ENCODE data around the gene FAM222A.

The FAM222A gene

DNA sequence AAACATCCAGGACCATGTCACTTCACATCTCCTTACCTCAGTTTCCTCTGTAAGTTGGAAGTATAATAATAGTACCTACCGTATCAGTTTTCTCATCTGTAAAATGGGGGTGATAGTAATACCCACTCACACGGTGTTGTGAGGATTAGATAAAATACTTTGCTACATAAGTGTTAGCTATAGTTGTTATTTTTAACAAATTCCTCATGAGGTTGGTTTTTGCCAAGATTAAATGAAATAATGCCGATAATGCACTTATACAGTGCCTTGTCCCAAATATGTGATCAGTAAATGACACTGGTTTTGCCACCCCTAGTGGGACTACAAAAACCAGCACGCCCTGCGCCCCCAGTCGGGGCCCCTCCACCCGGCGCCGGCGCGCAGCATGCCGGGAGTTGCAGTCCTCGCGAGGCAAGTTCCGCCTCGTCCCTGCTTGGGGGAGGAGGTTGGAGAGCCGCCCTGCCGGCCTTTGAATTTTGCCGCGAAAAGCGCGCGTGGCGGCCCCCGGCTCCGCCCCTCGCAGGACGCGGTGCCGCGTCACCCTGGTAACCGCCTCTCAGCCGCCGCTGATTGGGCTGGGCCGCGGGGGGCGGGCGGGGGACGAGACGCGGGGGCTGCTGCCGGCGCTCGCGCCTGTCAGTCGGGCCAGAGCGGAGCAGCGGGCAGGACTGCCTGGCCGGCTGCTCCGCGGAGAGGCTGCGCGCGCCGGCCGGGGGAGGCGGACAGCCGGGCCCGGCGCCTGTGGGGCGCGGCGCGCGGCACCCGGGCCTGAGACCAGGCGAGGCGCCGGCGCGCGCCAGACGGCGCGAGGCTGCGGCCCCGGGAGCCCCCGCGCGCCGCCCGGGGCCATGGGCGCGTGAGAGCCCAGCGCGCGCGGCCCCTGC lies at the start of gene FAM222A:
Gene FAM222A (plus strand): TSS at position 639 of the 884 bp plus-strand sequence. CDS start 30,322 bp downstream, outside the sequence.
- DNase-seq (ENCODE audit: low spot score) = peak; percentile 97

DNA sequence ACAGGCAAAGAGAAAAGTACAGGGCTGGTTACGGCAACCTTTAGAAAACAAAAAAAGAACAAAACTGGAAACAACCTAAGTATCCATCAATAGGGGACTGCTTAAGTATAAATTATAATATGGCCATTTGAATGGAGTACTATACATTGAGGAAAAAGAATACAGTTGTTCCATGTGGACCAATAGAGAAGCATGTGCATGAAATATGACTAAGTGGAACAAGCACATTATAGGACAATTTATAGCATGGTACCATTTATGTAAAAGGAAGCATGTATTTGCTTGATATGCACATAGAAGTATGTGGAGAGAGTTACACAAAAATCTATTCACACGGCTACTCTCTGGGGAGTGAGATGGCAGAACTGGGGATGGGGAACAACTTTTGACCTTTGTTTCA lies 49.2 kb upstream of the FAM222A start:
- DNase-seq (ENCODE audit: low spot score) = no peak

DNA sequence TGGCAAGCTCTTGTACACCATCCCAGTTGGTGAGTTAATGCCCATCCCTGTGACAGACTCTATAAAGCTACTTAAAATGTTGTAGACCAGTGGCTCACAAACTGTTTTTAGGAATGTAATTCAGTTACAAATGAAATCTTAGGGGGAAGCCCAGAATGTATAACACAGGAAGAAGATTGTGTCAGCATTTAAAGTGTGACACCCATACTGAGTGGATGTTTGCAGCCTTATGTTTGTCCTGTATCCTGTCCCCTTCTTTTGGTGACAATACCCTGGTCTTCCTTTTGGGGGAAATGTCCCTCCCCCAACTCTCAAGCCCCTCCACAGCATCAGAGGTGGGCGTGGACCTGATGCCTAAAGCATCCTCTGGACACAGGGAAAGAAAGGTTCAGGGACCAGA lies 47.6 kb upstream of the FAM222A start:
- DNase-seq (ENCODE audit: low spot score) = no peak

DNA sequence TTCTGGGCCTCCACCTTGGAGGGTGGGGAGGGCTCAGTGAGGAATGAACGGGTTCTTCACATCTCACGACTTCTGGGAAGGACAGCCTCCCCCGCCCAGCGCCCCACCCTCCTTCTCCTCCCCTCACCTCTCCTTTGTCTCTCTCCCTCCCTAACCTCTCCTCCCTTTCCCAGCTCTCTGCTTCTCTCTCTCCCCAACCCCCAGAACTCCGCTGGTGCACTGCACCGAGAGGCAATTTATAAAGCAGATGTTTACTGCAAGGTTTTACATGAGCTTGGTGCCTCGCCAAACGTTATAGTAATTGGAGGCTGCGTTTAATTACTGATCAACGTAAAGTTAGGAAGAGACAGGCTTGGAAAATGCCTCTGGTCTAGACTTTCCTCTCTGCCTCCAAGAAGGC lies 42.9 kb upstream of the FAM222A start:
- DNase-seq (ENCODE audit: low spot score) = no peak

DNA sequence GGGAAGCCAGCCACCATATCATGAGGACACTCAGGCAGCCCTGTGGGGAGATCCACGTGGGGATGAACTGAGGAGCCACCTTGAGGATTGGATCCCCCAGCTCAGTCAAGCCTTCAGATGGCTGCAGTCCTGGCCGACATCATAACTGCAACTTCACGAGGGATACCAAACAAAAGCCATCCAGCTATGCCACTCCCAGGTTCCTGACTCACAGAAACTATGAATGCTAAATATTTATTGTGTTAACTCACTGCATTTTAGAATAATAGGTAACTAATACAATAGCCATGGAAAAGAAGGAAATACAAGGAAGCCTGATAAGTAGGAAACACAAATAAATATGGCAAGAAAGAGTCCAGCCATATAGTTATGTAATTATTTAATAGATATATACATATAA lies 42.1 kb upstream of the FAM222A start:
- no peak for DNase-seq (ENCODE audit: low spot score)

DNA sequence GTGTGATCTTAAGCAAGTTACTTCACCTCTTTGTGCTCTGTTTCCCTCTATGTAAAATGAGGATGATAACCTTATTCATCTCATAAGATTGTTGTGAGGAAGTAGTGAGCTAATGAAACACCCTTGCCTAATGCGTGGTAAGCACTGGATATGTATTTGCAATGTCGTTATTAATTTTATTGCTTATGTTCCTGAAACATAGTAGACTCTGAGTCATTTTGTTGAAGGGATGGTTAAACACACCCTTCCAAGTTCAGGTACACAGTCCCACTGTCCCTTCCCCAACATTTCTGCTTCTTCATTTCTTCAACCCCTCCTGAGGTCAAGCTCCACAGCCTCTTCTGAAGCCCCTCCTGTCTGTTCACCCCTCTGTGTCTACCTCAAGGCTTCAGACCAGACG lies 40.2 kb upstream of the FAM222A start:
- DNase-seq (ENCODE audit: low spot score) = no peak

DNA sequence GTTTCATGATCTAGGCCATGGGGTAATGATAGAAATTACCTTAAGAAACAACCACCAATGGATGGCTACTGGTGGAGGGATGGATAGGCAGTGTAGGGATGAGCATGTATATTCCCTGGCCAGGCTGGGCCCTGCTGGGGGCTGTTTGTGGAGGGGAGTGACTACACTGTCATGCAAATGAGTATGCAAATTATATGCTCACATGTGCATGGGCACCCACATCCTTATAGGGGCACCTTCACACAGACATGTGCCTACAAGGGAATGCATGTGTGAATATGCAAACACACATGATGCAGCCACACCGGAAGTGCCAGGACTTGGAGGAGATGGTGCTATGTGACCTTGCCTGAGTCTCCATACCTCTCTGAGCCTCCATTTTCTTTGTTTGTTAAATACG lies 39.7 kb upstream of the FAM222A start:
- DNase-seq (ENCODE audit: low spot score) = no peak

DNA sequence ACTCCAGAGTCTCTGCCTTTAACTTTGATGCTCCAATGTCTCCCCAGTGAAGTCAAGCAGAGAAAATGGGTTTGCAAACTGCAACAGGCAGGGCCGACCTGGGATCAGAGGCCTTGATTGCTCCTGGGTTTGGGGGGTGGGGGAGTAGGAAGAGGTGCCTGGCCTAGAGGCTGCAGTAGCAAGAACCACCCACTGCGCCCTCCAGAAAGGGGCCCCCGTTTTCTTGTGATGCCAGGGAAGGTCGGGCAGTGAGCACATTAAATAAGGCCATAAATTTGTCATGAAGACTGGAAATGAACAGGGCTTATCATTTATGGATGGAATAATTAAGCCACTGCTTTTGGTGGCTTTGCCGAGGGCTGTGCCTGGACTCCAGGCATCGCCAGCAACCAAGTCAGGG lies 38.2 kb upstream of the FAM222A start:
- no peak for DNase-seq (ENCODE audit: low spot score)

DNA sequence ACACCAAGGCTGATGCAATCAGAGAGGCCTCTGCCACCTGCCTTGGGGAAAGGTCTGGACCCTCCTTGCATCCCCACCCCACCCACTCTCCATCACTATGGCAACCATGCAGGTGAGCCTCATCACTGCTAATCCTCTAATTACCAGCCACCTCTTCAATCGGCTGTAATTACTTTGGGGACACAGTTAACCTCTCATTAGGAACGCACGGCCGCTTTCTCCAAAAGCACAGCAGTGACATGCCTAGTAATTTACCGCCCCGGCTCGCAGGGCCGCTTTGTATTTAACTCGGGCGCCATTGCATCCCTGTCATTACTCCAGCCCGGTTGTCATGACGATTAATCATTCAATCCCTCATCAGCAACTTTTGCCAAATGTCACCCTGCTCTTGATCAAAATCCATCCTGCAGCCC lies 36.3 kb upstream of the FAM222A start:
- DNase-seq (ENCODE audit: low spot score) = peak; percentile 7

DNA sequence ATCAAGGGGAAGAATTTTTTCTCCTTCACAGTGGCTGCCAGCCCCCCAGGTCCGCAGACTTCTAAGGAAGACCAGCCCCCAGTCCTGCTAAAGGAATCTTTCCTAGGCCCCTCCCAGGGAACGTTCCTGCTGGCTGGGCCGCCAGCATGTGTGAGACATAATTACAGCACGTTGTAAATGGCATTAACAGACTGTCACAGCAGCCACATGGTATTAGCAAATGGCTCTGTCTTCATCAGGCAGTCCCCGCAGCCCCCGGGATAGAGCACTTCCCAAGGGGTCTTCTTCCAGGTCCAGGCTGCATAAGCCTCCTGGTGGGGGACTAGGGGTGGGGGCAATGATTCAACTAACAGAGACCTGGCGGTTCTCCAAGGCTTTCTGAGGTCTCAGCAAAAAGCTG lies 34.9 kb upstream of the FAM222A start:
- no peak for DNase-seq (ENCODE audit: low spot score)

DNA sequence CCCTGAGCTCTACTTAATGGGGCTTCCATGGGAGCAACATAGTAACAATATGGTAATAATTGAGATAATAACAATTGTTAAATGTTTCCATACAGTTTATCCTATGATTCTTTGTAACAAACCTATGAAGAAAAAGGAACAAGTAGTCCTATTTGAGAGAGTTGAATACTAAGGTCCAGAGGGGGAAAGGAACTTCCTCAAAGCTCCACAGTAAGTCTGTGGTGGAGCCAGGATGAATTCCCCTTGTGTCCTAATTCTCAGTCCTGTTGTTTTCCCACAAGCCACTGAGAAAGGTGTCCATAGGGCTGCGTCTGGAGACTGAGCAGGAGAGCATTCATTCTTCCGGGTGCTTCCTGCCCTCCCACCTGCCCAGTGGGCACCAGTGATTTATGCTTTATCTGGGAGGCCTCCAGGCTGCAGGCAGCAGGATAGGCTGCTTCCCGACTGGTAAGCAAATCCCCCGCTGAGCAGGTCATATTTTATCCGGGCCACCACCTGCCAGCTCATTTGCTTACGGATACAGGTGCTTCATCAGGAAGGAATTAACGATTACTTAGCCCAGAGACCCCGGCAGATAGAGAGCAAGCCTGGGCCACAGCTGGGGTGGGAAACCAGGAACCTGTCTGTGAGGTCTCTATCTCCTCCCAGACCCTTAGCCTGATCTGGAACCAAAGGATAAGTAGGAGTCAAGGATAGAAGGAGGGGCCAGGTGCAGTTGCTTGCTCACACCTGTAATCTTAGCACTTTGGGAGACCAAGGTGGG lies 33.9 kb upstream of the FAM222A start:
- no peak for DNase-seq (ENCODE audit: low spot score)

DNA sequence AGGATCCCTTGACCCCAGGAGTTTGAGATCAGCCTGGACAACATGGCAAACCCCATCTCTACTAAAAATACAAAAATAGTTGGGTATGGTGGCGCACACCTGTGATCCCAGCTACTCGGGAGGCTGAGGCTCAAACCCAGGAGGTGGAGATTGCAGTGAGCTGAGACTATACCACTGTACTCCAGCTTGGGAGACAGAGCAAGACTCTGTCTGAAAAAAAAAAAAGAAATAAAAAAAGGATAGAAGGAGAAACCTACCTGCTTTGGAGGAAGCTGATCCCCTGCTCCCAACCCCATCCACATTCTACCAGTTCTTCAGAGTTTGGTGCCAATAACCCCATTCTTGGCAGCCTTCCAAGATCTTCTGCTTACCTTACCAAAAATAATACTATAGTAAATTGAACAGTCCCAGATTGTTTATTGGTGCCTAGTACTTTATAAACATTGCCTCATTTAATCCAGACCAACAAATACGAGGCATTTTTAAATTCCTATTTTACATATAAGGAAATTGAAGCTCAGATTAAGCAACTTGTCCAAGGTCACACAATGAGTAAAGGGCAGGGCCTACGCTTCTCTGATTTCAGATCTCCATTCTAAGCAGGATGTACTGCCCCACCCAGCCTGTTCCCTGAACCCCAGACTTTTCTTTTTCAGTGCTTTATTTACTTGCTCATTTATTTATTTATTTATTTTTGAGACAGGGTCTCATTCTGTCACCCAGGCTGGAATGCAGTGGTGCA lies 33.2 kb upstream of the FAM222A start:
- no peak for DNase-seq (ENCODE audit: low spot score)

DNA sequence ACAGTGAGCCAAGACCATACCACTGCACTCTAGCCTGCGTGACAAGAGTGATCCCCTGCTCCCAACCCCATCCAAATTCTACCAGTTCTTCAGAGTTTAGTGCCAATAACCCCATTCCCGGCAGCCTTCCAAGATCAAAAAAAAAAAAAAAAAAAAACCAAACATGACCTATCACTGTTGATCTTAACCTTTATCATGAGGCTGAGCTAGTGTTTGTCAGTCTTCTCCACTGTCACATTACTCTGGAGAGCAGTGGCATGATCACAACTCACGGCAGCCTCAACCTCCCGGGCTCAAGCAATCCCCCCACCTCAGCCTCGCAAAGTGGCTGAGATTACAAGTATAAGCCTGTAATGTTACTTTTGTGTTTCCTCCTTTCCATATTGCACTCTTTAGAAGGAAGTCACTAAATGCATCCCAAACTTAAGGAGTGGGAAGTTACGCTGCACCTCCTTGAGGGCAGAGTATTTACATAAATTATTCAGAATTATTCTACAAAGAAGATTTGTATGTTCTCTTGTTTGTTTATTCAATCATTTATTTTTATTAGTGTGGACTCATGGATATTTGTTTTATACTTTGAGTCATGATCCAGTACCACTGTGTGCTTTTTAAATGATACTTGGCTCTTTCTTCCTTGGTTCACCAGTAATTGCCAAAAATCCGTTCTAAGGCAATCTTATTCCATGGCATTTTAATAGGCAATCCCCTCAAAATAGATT lies 31.5 kb upstream of the FAM222A start:
- no peak for DNase-seq (ENCODE audit: low spot score)

DNA sequence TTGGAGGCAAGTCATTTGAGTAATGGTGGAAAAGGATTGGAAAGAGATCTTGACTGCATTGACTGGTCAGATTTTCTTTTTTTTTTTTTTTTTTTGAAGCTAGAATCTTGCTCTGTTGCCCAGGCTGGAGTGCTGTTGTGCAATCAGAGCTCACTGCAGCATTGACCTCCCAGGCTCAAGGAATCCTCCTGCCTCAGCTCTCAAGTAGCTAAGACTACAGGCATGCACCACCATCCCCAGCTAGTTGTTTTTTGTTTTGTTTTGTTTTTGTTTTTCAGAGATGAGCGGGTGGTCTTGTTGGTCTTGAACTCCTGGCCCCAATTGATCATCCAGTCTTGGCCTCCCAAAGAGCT lies 30.9 kb upstream of the FAM222A start:
- DNase-seq (ENCODE audit: low spot score) = no peak

DNA sequence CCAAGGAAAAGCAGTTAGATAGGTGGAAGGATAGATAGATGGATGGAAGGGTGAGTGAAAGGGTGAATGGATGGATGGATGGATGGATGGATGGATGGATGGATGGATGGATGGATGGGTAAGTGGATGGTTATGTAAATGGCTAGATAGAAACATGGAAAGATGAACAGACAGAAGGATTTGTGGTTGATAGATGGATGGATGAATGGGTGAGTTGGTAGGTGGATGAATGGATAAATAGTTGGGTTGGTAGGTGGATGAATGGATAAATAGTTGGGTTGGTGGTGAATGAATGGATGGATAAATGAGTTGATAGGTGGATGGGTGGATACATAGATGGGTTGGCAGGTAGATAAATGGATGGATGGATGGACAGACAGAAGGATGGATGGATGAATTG lies 30.3 kb upstream of the FAM222A start:
- no peak for DNase-seq (ENCODE audit: low spot score)

DNA sequence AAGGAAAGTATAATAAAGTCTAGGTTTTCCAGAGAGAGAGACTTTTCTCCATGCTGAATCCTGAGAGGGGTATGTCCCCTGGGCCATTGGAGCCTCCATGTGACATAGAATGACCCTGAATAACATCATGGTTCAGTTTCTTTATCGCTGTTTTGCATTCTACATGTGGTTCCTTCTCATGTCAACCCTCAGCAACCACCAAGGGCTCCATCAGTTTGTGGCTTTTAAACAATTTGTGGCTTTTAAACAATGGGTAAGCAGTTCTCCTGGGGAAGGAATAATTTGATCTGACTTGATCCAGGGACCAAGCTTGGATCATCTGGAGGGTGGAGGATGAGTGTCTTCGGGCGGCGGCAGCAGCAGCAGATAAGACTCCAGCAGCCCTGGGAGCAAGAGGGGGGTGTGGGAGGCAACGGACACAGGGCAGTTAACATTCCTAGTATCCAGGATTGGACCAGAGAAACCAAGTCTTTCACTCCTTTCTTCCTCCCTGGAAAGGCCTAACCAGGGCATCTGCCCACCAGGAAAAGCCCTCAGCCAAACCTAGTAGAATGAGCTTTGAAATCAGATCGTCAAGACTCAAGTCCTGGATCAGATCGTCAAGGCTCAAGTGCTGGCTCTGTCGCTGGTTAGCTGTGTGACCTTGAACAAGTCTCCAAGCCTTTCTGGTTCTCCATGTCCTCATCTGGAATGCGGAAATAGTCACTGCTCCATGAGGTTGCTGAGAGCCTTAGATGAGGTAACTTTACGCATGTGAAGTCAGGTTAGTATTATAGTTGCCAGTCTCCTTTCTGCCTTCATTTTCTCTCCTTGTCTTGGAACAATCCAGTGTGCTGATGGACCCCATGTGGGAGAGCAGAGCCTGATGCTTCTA lies 27.8 kb upstream of the FAM222A start:
- DNase-seq (ENCODE audit: low spot score) = no peak

DNA sequence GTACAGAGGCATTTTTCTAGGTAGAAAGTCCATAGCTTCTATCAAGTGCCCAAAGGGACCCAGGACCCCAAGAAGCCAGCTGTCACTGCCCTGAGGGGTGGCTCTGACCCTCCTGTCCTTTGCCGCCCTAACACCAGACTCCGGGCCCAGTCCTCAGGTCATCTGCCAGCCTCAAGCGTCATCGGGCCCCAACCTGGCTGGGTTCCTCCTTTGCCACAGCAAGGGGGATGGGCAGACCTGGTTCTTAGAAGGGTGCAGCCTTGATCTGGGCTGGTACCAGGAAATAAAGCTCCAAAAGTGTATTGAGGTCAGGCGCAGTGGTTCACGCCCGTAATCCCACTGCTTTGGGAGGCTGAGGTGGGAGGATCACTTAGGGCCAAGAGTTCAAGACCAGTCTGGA lies 27.1 kb upstream of the FAM222A start:
- DNase-seq (ENCODE audit: low spot score) = no peak

DNA sequence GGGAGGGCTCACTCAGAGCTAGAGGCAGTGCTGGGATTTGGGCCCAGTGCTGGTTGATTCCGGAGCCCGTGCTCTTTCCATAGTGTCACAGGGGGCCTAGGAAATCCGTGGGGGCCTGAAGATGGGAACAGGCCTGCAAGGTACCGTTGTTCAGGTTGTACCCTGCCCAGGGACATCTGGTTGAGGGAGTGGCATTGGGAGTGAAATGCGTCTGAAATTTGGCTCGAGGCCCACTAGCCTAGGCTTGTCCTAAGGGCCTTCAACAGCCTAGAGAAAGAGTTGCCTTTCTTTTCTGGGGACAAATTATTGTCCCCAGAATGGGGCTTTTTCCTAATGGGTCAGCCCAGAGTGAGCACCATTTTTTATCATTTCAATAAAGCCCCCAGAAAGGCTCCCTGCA lies 26.4 kb upstream of the FAM222A start:
- DNase-seq (ENCODE audit: low spot score) = no peak

DNA sequence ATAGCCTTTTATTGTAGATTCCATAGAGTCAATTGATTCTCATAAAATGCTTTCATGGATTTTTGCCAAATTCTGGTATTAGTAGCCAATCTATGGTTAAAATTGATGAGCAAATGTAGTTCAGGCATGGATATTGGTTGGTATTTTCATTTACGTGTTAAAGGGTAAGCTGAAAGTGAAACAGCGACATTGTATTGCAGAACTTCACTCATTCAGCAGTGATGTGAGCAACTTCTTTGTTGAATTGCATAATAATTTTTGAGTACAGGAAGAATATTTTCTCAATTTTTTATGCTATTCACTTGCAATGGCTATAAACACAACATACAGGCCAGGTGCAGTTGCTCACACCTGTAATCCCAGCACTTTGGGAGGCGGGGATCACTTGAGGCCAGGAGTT lies 24.2 kb upstream of the FAM222A start:
- no peak for DNase-seq (ENCODE audit: low spot score)

DNA sequence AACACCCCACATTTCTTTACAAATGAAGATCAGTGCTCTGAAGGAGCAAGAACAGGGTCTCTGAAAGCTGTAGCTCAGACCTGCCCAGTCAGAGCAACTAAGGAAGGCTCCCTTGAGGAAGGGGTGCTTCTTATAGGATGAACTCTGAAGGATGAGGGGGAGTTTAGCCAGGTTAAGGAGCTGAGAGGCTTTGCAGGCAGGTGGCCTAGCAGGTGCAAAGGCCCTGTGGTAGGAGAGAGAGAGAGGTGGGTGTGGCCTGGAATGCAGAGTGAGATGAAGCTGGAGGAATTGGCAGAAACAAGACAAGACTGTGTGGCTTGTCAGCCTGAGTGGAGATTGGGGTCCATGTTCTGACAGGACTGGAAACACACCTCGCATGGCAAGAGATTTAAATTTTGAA lies 20.5 kb upstream of the FAM222A start:
- no peak for DNase-seq (ENCODE audit: low spot score)

All from Ammon's horn (tissue), 1 donor.